SK-MEL-5 (cell line): ENCODE data around the gene PDE11A. TPM values are rescaled to one million over a fixed set of nuclear protein-coding genes. Genes with fewer than 3 reads are reported as not detected.

Experiments
- DNase-seq: peaks from one replicate; pipeline ENCODE4 v3.0.0-alpha.2; 2016; ENCODE audit warnings: low read depth, low spot score
- in situ Hi-C: cut with HindIII; loops from 2 replicates; pipeline ENCODE4 v1.10.0; 2016; ENCODE audit warnings: low sequenced_read_pairs, high pct_unique_total_duplicates, low pct_unique_long_range_greater_than_20kb
- total RNA-seq: library from RNA; depleted of rRNA; stranded (reverse); fragments of >200 nt; shearing (Covaris generic); gene quantifications from 2 replicates; pipeline ENCODE4 v1.2.3, GENCODE V29; 2014

Gene PDE11A
- total RNA-seq, 1 experiment from 2014 or later = 1.7 TPM

GRCh38 chr2:177689623-177690022 is 383.0 kb downstream of the PDE11A start:
- in situ Hi-C loops = no loop called here
- no peak for DNase-seq

- in situ Hi-C loops = no loop called here
- no peak for DNase-seq
Measured at GRCh38 chr2:177688844-177689243, 383.7 kb downstream of the PDE11A start.

- no peak for DNase-seq
- in situ Hi-C loops = no loop called here
Measured at GRCh38 chr2:177683661-177684069, 388.9 kb downstream of the PDE11A start.

GRCh38 chr2:177682836-177683660 is 389.5 kb downstream of the PDE11A start:
- in situ Hi-C loops = no loop called here
- no peak for DNase-seq

- in situ Hi-C loops = no loop called here
- no peak for DNase-seq
Measured at GRCh38 chr2:177682006-177682405, 390.6 kb downstream of the PDE11A start.

- in situ Hi-C loops = no loop called here
- DNase-seq = no peak
Measured at GRCh38 chr2:177680866-177681712, 391.5 kb downstream of the PDE11A start.

- no peak for DNase-seq
- in situ Hi-C loops = no loop called here
Measured at GRCh38 chr2:177679611-177680605, 392.7 kb downstream of the PDE11A start.

- no peak for DNase-seq
- in situ Hi-C loops = no loop called here
Measured at GRCh38 chr2:177678939-177679338, 393.6 kb downstream of the PDE11A start.

GRCh38 chr2:177676636-177677035 is 395.9 kb downstream of the PDE11A start:
- no peak for DNase-seq
- in situ Hi-C loops = no loop called here

GRCh38 chr2:177675825-177676224 is 396.8 kb downstream of the PDE11A start:
- in situ Hi-C loops = no loop called here
- DNase-seq = no peak

GRCh38 chr2:177675350-177675821 is 397.2 kb downstream of the PDE11A start:
- in situ Hi-C loops = no loop called here
- DNase-seq = peak; percentile 71

GRCh38 chr2:177673602-177674595 is 398.7 kb downstream of the PDE11A start:
- peak; percentile 44 for DNase-seq
- in situ Hi-C loops = no loop called here

- in situ Hi-C loops = no loop called here
- DNase-seq = no peak
Measured at GRCh38 chr2:177671662-177672061, 400.9 kb downstream of the PDE11A start.

- peak; percentile 41 for DNase-seq
- in situ Hi-C loops = no loop called here
Measured at GRCh38 chr2:177670791-177671535, 401.6 kb downstream of the PDE11A start.

GRCh38 chr2:177669625-177670330 is 402.8 kb downstream of the PDE11A start:
- in situ Hi-C loops = no loop called here
- DNase-seq = peak; percentile 95
